Hair follicular keratinocyte (primary cell): ENCODE data around the gene PEDS1. TPM values are rescaled to one million over a fixed set of nuclear protein-coding genes. Genes with fewer than 3 reads are reported as not detected.

Experiments
- total RNA-seq: library from RNA; depleted of rRNA; stranded (reverse); fragments of >200 nt; gene quantifications from 2 replicates; pipeline ENCODE4 v1.2.3, GENCODE V29; 2015

The PEDS1 gene
- total RNA-seq: 66.1 and 71.2 TPM in 2 replicates

DNA sequence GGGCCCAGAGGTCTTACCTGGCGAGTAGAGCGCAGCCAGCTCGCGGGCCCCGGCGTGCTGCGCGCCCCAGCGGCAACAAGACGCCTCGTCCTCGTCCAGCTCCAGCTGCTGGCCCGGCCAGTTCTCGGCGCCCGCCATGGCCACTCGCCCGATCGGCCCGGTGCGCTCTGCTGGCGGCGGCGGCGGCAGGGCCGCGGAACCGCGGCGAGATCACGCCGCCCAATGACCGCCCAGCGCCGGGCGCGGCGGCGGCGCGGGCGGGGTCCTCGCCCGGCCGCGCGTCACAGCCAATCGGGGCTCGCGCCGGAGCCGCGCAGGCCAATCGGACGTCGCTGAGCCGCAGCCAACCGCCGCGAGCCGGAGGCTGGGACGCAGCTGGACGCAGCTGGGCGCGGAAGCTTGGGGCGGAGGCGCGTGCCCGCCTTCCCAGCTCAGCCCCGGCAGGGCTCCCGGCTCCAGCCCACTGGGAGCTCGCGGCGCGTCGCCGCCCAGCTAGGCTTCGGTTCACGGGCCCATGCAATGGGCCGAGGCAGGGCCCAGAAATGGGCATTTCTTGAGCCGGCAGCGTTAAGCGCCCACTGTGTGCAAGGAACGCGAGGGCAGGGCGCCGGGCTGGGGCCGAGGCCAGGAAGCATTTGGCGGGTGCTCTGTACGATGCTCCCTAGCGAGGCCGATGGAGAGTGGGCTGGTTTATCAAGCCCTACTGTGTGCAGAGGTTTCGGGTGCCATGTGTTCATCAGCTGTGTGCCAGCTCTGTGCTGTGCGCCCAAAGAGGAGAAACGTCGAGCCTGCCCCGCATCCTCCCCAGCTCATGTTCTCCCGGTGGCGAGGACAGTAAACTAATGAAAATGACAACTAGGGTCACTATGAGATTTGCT, at the start of gene PEDS1:
Gene PEDS1, minus strand, starts transcription at position 224 of the 878 bp plus-strand sequence. Its CDS starts 86 bp downstream, at position 138.

DNA sequence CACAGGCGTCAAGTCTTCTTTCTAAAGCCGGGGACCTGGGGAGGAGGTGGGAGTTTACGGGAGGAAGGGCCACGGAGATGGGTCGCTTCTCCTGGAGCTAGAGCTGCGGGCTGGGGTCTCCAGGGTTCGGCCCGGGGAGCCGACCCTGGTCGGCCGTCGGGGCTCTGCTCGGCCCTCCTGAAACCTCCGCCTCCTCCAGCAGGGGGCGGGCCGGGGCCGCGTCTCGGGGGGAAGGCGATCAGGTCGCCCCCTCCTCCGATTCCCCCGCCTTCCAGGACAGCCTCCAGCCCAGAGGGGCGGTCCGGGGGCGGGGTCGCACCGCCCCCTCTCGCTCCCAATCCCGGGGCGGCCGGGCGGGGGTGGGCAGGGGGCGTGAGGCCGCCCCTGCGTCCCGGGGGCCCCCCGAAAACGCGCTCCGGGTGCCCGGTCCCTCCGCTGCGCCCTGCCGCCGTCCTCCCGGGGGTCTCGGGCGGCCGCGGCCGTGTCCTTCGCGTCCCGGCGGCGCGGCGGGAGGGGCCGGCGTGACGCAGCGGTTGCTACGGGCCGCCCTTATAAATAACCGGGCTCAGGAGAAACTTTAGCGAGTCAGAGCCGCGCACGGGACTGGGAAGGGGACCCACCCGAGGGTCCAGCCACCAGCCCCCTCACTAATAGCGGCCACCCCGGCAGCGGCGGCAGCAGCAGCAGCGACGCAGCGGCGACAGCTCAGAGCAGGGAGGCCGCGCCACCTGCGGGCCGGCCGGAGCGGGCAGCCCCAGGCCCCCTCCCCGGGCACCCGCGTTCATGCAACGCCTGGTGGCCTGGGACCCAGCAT, 36.9 kb upstream of the PEDS1 start, which contains the start of gene CEBPB:
Gene CEBPB, plus strand, starts transcription at position 580 of the 814 bp plus-strand sequence. Its CDS starts 204 bp downstream, at position 784.

DNA sequence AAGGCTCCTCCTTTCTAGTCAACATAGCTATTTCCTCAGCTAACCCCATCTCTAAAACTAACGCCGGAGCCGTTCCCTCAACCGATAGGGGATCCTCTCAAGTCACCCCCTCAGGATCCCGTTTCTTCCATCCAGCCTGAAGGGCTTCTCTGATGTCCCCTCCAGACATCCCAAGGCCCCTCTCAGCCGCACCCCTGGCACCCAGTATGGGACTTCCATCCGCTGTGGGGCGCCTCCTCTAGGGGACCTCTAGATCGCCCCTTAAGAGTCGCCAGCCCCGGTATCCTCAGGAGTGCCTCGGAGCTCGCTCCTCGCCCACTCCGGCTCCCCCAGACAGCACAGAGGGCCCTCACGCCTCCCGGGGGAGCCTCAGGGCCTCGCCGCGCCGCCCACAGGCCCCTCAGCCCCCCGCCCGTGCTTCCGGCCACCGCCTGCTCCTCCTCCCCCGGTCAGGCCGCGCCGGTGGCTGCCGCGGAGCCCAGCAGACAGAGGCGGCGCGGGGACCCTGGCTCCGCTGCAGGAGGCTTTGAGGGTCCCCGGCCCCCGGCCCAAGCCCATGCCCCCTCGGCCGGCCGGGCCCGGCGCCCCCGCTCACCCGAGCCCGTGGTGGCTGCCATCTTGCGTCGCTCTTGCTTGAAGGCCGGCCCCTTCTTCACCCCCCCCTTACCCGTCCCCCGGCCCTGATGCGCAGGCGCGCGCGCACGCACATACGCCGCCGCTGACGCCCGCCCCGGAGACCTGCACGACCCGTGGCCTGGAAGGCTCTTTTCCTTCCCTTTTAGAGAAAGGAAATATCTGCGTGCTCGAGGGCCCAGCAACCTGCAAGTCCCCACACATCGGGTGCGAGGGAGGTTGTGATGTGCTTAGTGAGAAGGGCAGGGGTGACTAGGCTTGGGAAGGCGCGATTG, 40.8 kb downstream of the PEDS1 start, which contains the start of gene UBE2V1:
Gene UBE2V1, minus strand, starts transcription at position 639 of the 908 bp plus-strand sequence. Its CDS starts 22 bp downstream, at position 617.

Other genes with a start within 250 kb of the PEDS1 start
- 3.1 and 4.2 TPM in 2 replicates for gene SPATA2, start 238.2 kb downstream of the PEDS1 start, total RNA-seq
- 111 and 123 TPM in 2 replicates for gene RNF114, start 217.3 kb downstream of the PEDS1 start, total RNA-seq
- gene SNAI1, start 170.7 kb downstream of the PEDS1 start, total RNA-seq: 0.04 TPM in 1 of 2 replicates, not detected in the other
- gene UBE2V1, start 40.6 kb downstream of the PEDS1 start, total RNA-seq: 49.4 and 63.3 TPM in 2 replicates
- gene CEBPB, start 37.1 kb upstream of the PEDS1 start, total RNA-seq: 110 and 195 TPM in 2 replicates